ENCODE measurements around the gene HIVEP1.

HIVEP1 gene

GRCh38 chr6:12058172-12058961, 46.3 kb downstream of the HIVEP1 start:
- DNase-seq = no peak

- peak; percentile 96 for DNase-seq
These were observed 48.9 kb downstream of the HIVEP1 start for GRCh38 chr6:12060780-12061609.

- no peak for DNase-seq
These were observed 50.5 kb downstream of the HIVEP1 start for GRCh38 chr6:12062605-12063004.

- no peak for DNase-seq
These were observed 52.0 kb downstream of the HIVEP1 start for GRCh38 chr6:12064131-12064530.

- DNase-seq = no peak
These were observed 52.5 kb downstream of the HIVEP1 start for GRCh38 chr6:12064538-12065071.

GRCh38 chr6:12065321-12066140, 53.4 kb downstream of the HIVEP1 start:
- no peak for DNase-seq

GRCh38 chr6:12066297-12066696, 54.2 kb downstream of the HIVEP1 start:
- DNase-seq = no peak

GRCh38 chr6:12068899-12069557, 56.9 kb downstream of the HIVEP1 start:
- DNase-seq = no peak

- DNase-seq = no peak
These were observed 57.9 kb downstream of the HIVEP1 start for GRCh38 chr6:12069891-12070529.

GRCh38 chr6:12071064-12071615, 59.0 kb downstream of the HIVEP1 start:
- DNase-seq = no peak

GRCh38 chr6:12075067-12075563, 63.0 kb downstream of the HIVEP1 start:
- DNase-seq = no peak

GRCh38 chr6:12077021-12077710, 65.1 kb downstream of the HIVEP1 start:
- no peak for DNase-seq

- no peak for DNase-seq
These were observed 65.9 kb downstream of the HIVEP1 start for GRCh38 chr6:12078014-12078413.

GRCh38 chr6:12081771-12082170, 69.7 kb downstream of the HIVEP1 start:
- no peak for DNase-seq

GRCh38 chr6:12082368-12082767, 70.3 kb downstream of the HIVEP1 start:
- no peak for DNase-seq

- no peak for DNase-seq
These were observed 71.2 kb downstream of the HIVEP1 start for GRCh38 chr6:12083302-12083701.

- no peak for DNase-seq
These were observed 71.7 kb downstream of the HIVEP1 start for GRCh38 chr6:12083763-12084162.

GRCh38 chr6:12084681-12085080, 72.6 kb downstream of the HIVEP1 start:
- no peak for DNase-seq

GRCh38 chr6:12088531-12088930, 76.4 kb downstream of the HIVEP1 start:
- no peak for DNase-seq

- DNase-seq = no peak
These were observed 78.6 kb downstream of the HIVEP1 start for GRCh38 chr6:12090714-12091113.

GRCh38 chr6:12092762-12093161, 80.7 kb downstream of the HIVEP1 start:
- DNase-seq = no peak

All from NCI-H526 treated with DMSO at 0.1 percent for 48 hours (cell line).